HFFc6 (cell line): ENCODE results near the gene ARL5B. TPM values are rescaled to one million over a fixed set of nuclear protein-coding genes. Genes with fewer than 3 reads are reported as not detected.

Source experiments
- DNase-seq: peaks from one replicate; pipeline ENCODE4 v3.0.0-alpha.2; 2018
- H3K27ac Mint-ChIP-seq: 2 replicates; pipeline ENCODE4 v1.8.0; 2020; ENCODE audit warnings: mild to moderate bottlenecking, mixed read lengths
- H3K27me3 Mint-ChIP-seq: 2 replicates; pipeline ENCODE4 v1.8.0; 2021; ENCODE audit warnings: mild to moderate bottlenecking, moderate library complexity, mixed read lengths; ENCODE audit not compliant: insufficient read depth
- H3K36me3 Mint-ChIP-seq: 2 replicates; pipeline ENCODE4 v1.8.0; 2021; ENCODE audit warnings: low read depth, mixed read lengths
- H3K4me1 Mint-ChIP-seq: 2 replicates; pipeline ENCODE4 v1.8.0; 2020; ENCODE audit warnings: low read depth, mixed read lengths
- H3K4me3 Mint-ChIP-seq: 2 replicates; pipeline ENCODE4 v1.8.0; 2020; ENCODE audit warnings: mild to moderate bottlenecking, moderate library complexity, mixed read lengths
- H3K9me3 Mint-ChIP-seq: 2 replicates; pipeline ENCODE4 v1.8.0; 2020; ENCODE audit warnings: mild to moderate bottlenecking, mixed read lengths
- long read RNA-seq: library from polyadenylated mRNA; unstranded; transcript quantifications from one replicate; pipeline ENCODE4 v2.0.0, GENCODE V29; 2019
- total RNA-seq, 6 experiments: library from RNA; stranded (reverse); fragmentation: NEBNext Ultra II Directional; extraction: Animal tissue kit (Norgen Biotek cat#: 25700); gene quantifications; 2 replicates in 1 of 6; 3 replicates in 5 of 6; pipeline ENCODE4 v1.2.3, GENCODE V29; 2021
- TF ChIP-seq, protein P1 (sequence below): fragments of 200-600 bp; sonication (generic); IDR thresholded peaks from 2 replicates; pipeline ENCODE4 v1.5.0; 2021; ENCODE audit warnings: antibody characterized with exemption, mild to moderate bottlenecking

The ARL5B gene, protein sequence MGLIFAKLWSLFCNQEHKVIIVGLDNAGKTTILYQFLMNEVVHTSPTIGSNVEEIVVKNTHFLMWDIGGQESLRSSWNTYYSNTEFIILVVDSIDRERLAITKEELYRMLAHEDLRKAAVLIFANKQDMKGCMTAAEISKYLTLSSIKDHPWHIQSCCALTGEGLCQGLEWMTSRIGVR
- 1 to 10 TPM; 6.9 to 9.0 (median 8.7) TPM for total RNA-seq
- long read RNA-seq, full-length matches to known transcripts: 3 of 9 reads
- long read RNA-seq, partial matches to known transcripts: 1 of 9 reads
- long read RNA-seq, other reads (novel, unspliced or antisense): 5 of 9 reads

DNA sequence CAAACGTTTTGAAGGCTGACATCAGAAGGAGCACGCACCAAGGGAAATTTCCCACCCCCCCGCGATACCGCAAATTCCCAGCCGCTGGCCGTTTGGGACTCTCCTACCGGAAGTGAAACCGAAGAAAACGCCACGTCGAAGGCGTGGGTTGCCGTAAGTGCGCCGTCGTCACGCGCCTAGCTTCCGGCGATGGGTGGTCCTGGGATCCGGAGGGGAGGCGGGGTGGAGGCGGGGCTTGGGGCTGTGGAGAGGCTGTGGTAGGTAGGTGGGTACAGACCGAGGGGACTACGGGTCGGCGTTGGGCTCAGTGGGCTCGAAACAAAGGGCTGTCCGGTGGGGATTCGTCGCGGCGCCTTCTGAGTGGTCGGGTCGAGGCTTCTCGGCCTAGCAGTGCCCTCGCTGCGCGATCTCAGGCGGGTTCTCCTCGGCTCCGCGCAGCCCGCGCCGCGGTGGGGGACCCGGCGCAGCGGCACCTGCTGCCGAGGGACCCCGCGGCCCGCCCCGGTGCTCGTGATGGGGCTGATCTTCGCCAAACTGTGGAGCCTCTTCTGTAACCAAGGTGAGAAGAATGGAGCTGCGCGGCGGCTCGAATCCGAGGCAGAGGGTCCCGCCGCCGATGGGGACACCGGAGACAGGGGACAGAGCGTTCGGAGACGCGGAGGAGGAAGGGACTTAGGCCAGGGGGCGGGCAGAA is at the start of gene ARL5B:
TSS of gene ARL5B (plus strand) at position 307 of the 694 bp plus-strand sequence. CDS start at position 514, 207 bp downstream.
- DNase-seq: peak; percentile 96
- H3K9me3 Mint-ChIP-seq: no peaks in the 10 kb centered on the region
- peaks cover 30% of the 10 kb centered on the region for H3K4me1 Mint-ChIP-seq
- TF ChIP-seq, protein P1, sequence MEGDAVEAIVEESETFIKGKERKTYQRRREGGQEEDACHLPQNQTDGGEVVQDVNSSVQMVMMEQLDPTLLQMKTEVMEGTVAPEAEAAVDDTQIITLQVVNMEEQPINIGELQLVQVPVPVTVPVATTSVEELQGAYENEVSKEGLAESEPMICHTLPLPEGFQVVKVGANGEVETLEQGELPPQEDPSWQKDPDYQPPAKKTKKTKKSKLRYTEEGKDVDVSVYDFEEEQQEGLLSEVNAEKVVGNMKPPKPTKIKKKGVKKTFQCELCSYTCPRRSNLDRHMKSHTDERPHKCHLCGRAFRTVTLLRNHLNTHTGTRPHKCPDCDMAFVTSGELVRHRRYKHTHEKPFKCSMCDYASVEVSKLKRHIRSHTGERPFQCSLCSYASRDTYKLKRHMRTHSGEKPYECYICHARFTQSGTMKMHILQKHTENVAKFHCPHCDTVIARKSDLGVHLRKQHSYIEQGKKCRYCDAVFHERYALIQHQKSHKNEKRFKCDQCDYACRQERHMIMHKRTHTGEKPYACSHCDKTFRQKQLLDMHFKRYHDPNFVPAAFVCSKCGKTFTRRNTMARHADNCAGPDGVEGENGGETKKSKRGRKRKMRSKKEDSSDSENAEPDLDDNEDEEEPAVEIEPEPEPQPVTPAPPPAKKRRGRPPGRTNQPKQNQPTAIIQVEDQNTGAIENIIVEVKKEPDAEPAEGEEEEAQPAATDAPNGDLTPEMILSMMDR: no peak
- H3K36me3 Mint-ChIP-seq: peaks cover 15% of the 10 kb centered on the region
- H3K27ac Mint-ChIP-seq: peak within 1 kb of the TSS; percentile 100
- peak within 1 kb of the TSS; percentile 100 for H3K4me3 Mint-ChIP-seq
- peaks cover 6% of the 10 kb centered on the region; the same call in 1 of the 2 replicates for H3K27me3 Mint-ChIP-seq

DNA sequence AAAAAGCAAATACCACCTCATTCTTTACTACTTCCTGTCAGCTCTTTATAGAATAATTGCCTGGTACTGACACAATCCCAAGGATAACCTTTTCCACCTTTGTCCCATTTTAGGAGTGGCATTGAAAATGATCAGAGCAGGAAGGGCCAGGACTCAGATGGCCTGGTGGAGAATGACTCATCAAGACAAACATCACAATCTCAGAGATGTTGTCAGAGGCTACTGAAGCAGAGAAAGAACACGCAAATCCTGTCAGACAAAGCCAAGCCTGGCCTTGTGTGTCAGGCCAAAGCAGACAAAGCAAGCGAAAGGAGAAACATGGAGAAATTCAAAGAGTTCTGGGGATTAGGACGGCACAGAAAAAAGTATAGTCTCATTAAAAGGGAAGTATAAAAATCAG is 48.7 kb upstream of the ARL5B start:
- H3K4me1 Mint-ChIP-seq: peaks cover 47% of the 10 kb centered on the region
- no peaks in the 10 kb centered on the region for H3K27me3 Mint-ChIP-seq
- H3K9me3 Mint-ChIP-seq: no peaks in the 10 kb centered on the region
- no peak overlapping the region for H3K4me3 Mint-ChIP-seq
- peak overlapping the region; percentile 80 for H3K27ac Mint-ChIP-seq
- TF ChIP-seq, protein P1: no peak
- no peaks in the 10 kb centered on the region; the same call in 1 of the 2 replicates for H3K36me3 Mint-ChIP-seq
- DNase-seq: peak; percentile 76

DNA sequence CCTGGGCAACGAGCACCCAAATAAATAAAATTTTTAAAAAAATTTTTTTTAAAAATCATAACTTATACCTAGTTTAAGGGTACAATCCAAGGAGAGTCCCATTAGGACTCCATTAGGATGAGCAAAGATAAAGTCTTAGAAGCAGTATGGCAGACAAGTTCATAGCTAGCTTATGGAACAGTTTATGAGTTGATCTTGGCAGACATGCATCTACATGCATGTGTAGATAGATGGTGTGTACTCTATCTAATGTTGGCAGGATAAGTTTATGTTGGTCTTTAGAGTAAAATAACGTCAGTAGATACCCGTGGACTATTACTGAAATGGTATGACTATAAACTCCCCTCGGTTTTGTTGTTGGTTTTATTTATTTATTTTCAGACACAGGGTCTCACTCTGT is 48.1 kb upstream of the ARL5B start:
- DNase-seq: no peak
- Mint-ChIP-seq H3K4me3 (no peak overlapping the region), H3K4me1 (peaks cover 40% of the 10 kb centered on the region), H3K9me3 (no peaks in the 10 kb centered on the region), H3K36me3 (no peaks in the 10 kb centered on the region), H3K27me3 (no peaks in the 10 kb centered on the region), H3K27ac (no peak overlapping the region; the same call in 1 of the 2 replicates)
- TF ChIP-seq, protein P1: no peak

DNA sequence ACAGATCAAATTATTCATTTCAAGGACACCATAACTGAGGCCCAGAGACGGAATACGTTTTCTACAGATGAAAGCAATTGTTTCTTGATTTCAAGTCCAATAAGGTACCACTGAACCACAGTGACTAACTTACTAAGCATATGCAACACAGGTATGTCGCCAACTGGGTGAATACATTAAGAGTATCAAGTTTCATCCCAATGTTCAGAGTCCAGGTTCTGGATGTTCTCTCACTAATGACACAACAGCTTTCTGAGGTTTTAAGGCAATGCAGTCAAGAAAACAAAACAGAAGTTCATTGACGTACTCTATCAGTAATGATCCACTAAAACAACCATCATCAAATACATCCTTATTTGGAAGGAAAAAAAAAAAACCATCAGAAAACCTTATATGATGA is 43.6 kb upstream of the ARL5B start:
- H3K4me3 Mint-ChIP-seq: no peak overlapping the region
- H3K27me3 Mint-ChIP-seq: no peaks in the 10 kb centered on the region
- DNase-seq: no peak
- TF ChIP-seq, protein P1: no peak
- H3K9me3 Mint-ChIP-seq: no peaks in the 10 kb centered on the region
- H3K36me3 Mint-ChIP-seq: peaks cover 5% of the 10 kb centered on the region; the same call in 1 of the 2 replicates
- H3K27ac Mint-ChIP-seq: no peak overlapping the region
- peaks cover 12% of the 10 kb centered on the region for H3K4me1 Mint-ChIP-seq

DNA sequence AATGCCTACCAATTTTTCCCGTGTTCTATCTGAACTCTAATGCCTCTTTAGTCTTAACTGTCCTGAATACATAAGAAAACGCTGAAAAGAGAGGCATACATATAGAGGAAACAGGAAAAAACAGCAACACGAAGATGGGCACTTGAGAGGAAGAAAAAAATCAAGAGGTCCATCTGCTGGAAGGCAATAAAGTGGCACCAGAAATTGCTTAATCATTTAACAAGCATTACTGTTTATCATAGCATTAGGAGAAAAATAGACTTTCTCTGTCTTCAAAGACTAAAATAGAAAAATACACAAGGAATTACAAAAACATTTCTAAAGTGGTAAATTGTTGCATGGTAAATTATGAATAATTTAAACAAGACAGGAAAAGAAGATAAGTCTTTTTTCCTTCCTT is 42.9 kb upstream of the ARL5B start:
- no peaks in the 10 kb centered on the region for H3K9me3 Mint-ChIP-seq
- peaks cover 6% of the 10 kb centered on the region; the same call in 1 of the 2 replicates for H3K36me3 Mint-ChIP-seq
- H3K27me3 Mint-ChIP-seq: no peaks in the 10 kb centered on the region
- no peak overlapping the region for H3K4me3 Mint-ChIP-seq
- peaks cover 7% of the 10 kb centered on the region for H3K4me1 Mint-ChIP-seq
- no peak overlapping the region for H3K27ac Mint-ChIP-seq
- DNase-seq: no peak
- TF ChIP-seq, protein P1: no peak
